Astrocyte (in vitro differentiated cells and primary cell): Measurements from ENCODE around the gene LBX2.

Experiments
- EZH2 ChIP-seq: IDR thresholded peaks from 2 replicates; pipeline ENCODE4 v1.6.1; 2012; ENCODE audit warnings: mild to moderate bottlenecking, low read length, inconsistent platforms; ENCODE audit not compliant: insufficient read depth
- TF ChIP-seq, protein P1 (sequence below): IDR thresholded peaks from 2 replicates; pipeline ENCODE4 v1.5.1; 2011; ENCODE audit warnings: low read depth, mild to moderate bottlenecking, inconsistent platforms, low read length, moderate library complexity; ENCODE audit not compliant: insufficient read depth

GRCh38 chr2:74507145-74507925, 7.9 kb upstream of the LBX2 start, which contains the start of gene PCGF1:
- TF ChIP-seq, protein P1, sequence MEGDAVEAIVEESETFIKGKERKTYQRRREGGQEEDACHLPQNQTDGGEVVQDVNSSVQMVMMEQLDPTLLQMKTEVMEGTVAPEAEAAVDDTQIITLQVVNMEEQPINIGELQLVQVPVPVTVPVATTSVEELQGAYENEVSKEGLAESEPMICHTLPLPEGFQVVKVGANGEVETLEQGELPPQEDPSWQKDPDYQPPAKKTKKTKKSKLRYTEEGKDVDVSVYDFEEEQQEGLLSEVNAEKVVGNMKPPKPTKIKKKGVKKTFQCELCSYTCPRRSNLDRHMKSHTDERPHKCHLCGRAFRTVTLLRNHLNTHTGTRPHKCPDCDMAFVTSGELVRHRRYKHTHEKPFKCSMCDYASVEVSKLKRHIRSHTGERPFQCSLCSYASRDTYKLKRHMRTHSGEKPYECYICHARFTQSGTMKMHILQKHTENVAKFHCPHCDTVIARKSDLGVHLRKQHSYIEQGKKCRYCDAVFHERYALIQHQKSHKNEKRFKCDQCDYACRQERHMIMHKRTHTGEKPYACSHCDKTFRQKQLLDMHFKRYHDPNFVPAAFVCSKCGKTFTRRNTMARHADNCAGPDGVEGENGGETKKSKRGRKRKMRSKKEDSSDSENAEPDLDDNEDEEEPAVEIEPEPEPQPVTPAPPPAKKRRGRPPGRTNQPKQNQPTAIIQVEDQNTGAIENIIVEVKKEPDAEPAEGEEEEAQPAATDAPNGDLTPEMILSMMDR: peak; percentile 26
- TF ChIP-seq EZH2: no peak
